Measurements from ENCODE around the gene GLP2R. TPM values are rescaled to one million over a fixed set of nuclear protein-coding genes. Genes with fewer than 3 reads are reported as not detected.

GLP2R gene
- total RNA-seq, 4 donors from 2014 or later, result 3.9 to 7.5 (median 5.9) TPM

DNA sequence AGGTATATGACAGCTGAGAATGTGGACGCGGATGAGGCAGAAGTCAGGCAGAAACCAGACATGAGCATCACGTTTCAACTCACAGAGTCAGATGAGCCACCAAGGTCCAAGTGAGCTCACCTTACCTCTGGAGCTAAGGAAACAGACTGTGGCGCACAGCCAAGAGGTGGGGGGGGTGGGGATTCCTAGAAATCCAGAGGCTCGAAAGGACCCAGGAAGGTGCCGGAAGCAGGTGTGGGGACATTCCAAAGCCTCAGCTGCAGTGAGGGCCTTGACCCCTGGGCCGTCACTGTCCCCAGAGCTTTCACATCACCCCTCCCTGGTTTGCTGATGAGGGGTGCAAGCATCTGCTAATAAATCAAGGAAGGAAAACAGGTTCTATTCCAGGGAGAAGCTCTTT, 108.6 kb downstream of the GLP2R start:
- TF ChIP-seq, protein P1, sequence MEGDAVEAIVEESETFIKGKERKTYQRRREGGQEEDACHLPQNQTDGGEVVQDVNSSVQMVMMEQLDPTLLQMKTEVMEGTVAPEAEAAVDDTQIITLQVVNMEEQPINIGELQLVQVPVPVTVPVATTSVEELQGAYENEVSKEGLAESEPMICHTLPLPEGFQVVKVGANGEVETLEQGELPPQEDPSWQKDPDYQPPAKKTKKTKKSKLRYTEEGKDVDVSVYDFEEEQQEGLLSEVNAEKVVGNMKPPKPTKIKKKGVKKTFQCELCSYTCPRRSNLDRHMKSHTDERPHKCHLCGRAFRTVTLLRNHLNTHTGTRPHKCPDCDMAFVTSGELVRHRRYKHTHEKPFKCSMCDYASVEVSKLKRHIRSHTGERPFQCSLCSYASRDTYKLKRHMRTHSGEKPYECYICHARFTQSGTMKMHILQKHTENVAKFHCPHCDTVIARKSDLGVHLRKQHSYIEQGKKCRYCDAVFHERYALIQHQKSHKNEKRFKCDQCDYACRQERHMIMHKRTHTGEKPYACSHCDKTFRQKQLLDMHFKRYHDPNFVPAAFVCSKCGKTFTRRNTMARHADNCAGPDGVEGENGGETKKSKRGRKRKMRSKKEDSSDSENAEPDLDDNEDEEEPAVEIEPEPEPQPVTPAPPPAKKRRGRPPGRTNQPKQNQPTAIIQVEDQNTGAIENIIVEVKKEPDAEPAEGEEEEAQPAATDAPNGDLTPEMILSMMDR (IDR thresholded peaks at IDR 0.05; ENCODE audit: low read depth), result no peak

DNA sequence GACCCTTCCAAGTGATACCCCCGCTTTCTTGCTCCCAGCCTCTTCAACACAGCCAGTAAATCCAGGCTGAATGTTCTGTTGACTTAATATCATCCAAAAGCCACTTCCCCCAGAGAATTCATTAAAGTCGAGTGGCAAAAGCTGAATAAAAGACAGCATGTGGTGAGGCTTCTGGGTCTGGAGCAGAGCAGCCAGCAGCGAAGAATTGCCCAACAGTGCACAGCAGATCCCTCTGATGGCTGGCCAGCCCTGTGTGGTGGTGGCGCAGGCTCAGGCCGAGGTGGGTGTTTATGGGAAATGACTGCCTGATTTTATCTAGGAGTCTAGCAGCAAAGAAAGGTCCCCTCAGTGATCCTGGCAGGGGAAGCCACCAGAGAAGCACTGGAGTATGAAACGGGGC, 109.7 kb downstream of the GLP2R start:
- TF ChIP-seq, protein P1 (IDR thresholded peaks at IDR 0.05; ENCODE audit: low read depth), result no peak

DNA sequence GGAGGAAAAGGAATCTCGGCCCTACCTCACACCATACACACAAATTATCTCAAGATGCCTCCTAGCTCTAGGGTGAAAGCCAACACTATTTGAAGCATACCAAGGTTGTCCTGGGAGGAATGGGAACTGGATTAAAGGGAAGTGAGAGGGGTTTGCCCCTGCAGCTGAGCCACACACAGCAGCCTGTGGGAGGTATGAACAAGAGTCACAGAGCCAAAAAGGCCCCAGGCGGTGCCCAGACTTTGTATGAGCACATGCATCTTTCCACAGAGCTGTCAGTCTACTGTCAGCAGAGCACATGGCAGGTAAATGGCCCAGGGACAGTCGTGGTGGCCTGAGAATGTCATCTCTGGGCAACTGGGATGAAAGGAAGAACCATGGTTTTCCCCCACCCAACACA, 110.4 kb downstream of the GLP2R start:
- TF ChIP-seq, protein P1 (IDR thresholded peaks at IDR 0.05; ENCODE audit: low read depth), result no peak

DNA sequence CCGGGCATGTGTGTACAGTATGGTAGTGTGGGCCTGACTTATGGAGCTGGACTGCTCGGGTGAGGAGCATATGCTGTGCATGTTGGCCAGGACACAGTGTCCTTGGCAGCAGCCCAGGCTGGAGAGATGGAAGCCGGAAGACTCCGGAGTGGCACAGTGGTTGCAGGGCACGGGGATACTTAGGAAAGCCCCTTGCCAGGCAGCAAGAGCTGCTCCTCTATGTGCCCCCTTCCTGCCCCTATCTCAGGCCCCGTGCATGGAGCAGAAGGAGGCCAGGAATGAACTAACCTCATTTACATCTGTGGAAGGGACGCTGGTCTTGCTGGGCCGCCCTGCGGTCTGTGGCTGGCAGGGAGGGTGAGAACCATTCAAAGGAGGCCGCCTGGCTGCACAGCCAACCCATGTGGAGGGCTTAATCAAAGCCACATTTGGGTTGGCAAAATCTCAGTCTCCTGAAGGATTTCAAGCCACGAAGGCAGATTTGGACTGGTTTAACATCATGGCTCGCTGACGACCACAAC, 111.6 kb downstream of the GLP2R start:
- TF ChIP-seq, protein P1 (IDR thresholded peaks at IDR 0.05; ENCODE audit: low read depth), result no peak

DNA sequence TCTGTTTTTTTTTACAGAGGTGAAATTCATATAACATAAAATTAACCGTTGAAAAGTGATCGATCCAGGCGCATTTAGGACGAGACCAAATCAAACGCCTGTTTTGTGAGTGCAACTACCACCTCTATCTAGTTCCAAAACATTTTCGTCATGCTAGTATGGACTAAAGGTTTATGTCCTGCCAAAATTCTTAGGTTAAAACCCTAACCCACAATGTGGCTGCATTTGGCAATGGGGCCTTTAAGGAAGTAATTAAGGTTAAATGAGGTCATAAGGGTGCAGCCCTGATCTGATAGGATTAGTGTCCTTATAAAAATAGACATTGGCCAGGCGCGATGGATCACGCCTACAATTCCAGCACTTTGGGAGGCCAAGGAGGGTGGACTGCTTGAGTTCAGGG, 112.2 kb downstream of the GLP2R start:
- TF ChIP-seq, protein P1 (IDR thresholded peaks at IDR 0.05; ENCODE audit: low read depth), result no peak

DNA sequence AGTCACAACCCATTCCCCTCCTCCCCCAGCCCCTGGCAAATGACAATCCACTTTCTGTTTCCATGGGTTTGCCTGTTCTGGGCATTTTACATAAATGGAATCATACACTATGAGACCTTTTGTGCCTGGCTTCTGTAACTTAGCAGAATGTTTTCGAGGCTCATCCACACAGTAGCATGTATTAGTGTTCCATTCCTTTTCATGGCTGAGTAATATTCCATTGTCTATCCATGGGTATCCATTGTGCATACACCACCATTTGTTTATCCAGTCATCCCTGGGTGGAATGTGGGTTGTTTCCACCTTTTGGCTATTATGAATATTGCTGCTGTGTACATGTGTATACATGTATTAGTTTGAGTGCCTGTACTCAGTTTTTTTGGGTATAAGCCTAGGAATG, 113.0 kb downstream of the GLP2R start:
- TF ChIP-seq, protein P1 (IDR thresholded peaks at IDR 0.05; ENCODE audit: low read depth), result no peak

DNA sequence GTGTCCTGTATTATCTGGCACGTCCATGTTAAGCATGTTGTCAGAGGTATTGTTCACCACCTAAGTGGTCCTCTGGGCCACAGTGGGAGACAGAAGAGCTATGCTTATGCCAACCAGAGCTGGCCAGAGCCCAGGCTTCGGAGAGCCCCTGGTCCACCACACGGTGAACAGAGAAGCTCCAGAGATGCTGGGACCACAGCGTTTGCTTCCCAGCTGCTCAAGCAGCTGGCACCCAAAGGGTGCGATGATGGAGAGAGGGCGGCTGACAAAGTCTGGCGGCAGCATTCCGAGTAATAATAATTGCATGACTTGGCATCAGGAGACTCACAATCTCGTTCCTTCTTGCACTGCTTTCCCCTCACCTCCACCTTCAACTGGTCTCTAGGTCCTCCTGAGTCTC, 115.1 kb downstream of the GLP2R start:
- TF ChIP-seq, protein P1 (IDR thresholded peaks at IDR 0.05; ENCODE audit: low read depth), result no peak
